Tibial nerve (tissue), 4 donors: ENCODE results near the gene LDHB. TPM values are rescaled to one million over a fixed set of nuclear protein-coding genes. Genes with fewer than 3 reads are reported as not detected.
"Not testable (repeated sequence)": the region's sequence is repeated elsewhere in the genome, so short reads cannot be mapped to it uniquely, and the experiment has no call there.

Source experiments
- DNase-seq, 2 donors: peaks; one replicate each; pipeline ENCODE4 v3.0.0-alpha.2; 2019; ENCODE audit warnings: low spot score in 2 of 2
- H3K27ac ChIP-seq, 4 donors: fragments of 200-600 bp; sonication (generic) in 3 of 4; one replicate each; pipeline ENCODE4 v1.5.1; 2017 to 2019; ENCODE audit warnings: mild to moderate bottlenecking in 1 of 4
- H3K27me3 ChIP-seq, 2 donors: fragments of 200-600 bp; sonication (generic) in 1 of 2; one replicate each; pipeline versions ENCODE4 v1.5.1 to v1.6.0; 2017 to 2019
- H3K36me3 ChIP-seq, 3 donors: fragments of 200-600 bp; sonication (generic); one replicate each; pipeline ENCODE4 v1.5.1; 2018 to 2019
- H3K4me1 ChIP-seq, 4 donors: fragments of 200-600 bp; sonication (generic) in 3 of 4; one replicate each; pipeline ENCODE4 v1.5.1; 2017 to 2019
- H3K4me3 ChIP-seq, 4 donors: fragments of 200-600 bp; sonication (generic) in 3 of 4; one replicate each; pipeline ENCODE4 v1.5.1; 2017 to 2019; ENCODE audit warnings: mild to moderate bottlenecking in 1 of 4, moderate library complexity in 1 of 4
- H3K9me3 ChIP-seq, 4 donors: fragments of 200-600 bp; sonication (generic) in 3 of 4; one replicate each; pipeline ENCODE4 v1.5.1; 2017 to 2019
- CTCF ChIP-seq, 5 experiments: fragments of 200-600 bp in 3 of 5; fragments of 450-650 bp in 2 of 5; sonication (generic) in 3 of 5; IDR thresholded peaks; one replicate each; pipeline ENCODE4 v1.5.1; 2016 to 2019; ENCODE audit warnings: antibody characterized with exemption in 5 of 5, mild to moderate bottlenecking in 3 of 5, moderate library complexity in 2 of 5
- EP300 ChIP-seq, 2 donors: sonication (generic); formaldehyde crosslinking; IDR thresholded peaks; one replicate each; pipeline ENCODE4 v1.6.1; 2017; ENCODE audit warnings: antibody characterized with exemption in 2 of 2, mild to moderate bottlenecking in 1 of 2
- POLR2A ChIP-seq, 2 donors: fragments of 450-650 bp; IDR thresholded peaks; one replicate each; pipeline ENCODE4 v1.6.1; 2017; ENCODE audit warnings: antibody characterized with exemption in 2 of 2, mild to moderate bottlenecking in 2 of 2, moderate library complexity in 2 of 2
- WGBS, 2 donors: methylation state at CpG; one replicate each; pipeline ENCODE4 v1.1.5; 2018; 5-methylcytosine and 5-hydroxymethylcytosine counted together
- total RNA-seq, 4 donors: library from RNA; depleted of rRNA; stranded (reverse); fragments of >200 nt; gene quantifications; one replicate each; pipeline ENCODE4 v1.1.0, GENCODE V29; 2016

LDHB gene
- total RNA-seq, 4 donors from 2014 or later = 214 to 283 (median 247) TPM

GRCh38 chr12:21675096-21675495 lies 17.5 kb upstream of the LDHB start:
- no peaks in the 10 kb centered on the region for H3K9me3 ChIP-seq
- 81 to 82% methylated on average over 5 of the region's 5 CpGs for WGBS, 2 donors
- no peaks in the 10 kb centered on the region for H3K36me3 ChIP-seq
- H3K27ac ChIP-seq = no peak overlapping the region
- TF ChIP-seq POLR2A (IDR thresholded peaks at IDR 0.05) (no peak), CTCF (IDR thresholded peaks at IDR 0.05) (no peak), EP300 (IDR thresholded peaks at IDR 0.05) (no peak)
- DNase-seq = no peak
- H3K4me1 ChIP-seq = no peaks in the 10 kb centered on the region
- no peak overlapping the region for H3K4me3 ChIP-seq
- H3K27me3 ChIP-seq = no peaks in the 10 kb centered on the region

DNA sequence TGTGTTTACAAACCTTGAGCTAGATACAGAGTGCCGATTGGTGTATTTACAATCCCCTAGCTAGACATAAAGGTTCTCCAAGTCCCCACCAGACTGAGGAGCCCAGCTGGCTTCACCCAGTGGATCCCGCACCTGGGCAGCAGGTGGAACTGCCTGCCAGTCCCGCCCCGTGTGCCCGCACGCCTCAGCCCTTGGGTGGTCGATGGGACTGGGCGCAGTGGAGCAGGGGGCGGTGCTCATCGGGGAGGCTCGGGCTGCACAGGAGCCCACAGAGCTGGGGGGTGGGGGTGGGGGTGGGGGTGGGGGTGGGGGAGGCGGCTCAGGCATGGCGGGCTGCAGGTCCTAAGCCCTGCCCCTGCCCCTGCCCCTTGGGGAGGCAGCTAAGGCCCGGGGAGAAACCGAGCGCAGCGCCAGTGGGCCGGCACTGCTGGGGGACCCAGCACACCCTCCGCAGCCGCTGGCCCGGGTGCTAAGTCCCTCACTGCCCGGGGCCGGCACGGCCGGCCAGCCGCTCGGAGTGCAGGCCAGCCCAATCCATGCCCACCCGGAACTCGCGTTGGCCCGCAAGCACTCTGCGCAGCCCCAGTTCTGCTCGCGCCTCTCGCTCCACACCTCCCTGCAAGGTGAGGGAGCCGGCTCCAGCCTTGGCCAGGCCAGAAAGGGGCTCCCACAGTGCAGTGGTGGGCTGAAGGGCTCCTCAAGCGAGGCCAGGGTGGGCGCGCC lies 16.3 kb upstream of the LDHB start:
- not testable (repeated sequence) for H3K9me3 ChIP-seq, H3K4me1 ChIP-seq, DNase-seq, H3K4me3 ChIP-seq, H3K27me3 ChIP-seq, H3K27ac ChIP-seq, H3K36me3 ChIP-seq
- WGBS, 2 donors = 93 to 95% methylated on average over 21 to 22 of the region's 39 CpGs

- no peak for DNase-seq
- Histone ChIP-seq H3K27me3 (no peaks in the 10 kb centered on the region), H3K36me3 (no peaks in the 10 kb centered on the region), H3K4me3 (no peak overlapping the region), H3K27ac (no peak overlapping the region), H3K9me3 (no peaks in the 10 kb centered on the region), H3K4me1 (no peaks in the 10 kb centered on the region)
- WGBS, 2 donors = 36 to 48% methylated on average over 1 of the region's 1 CpG
- no peak for TF ChIP-seq CTCF (IDR thresholded peaks at IDR 0.05)
- TF ChIP-seq EP300 (IDR thresholded peaks at IDR 0.05) = no peak
- no peak for TF ChIP-seq POLR2A (IDR thresholded peaks at IDR 0.05)
These were observed 14.5 kb upstream of the LDHB start for GRCh38 chr12:21672146-21672545.

GRCh38 chr12:21666722-21667121 lies 9.1 kb upstream of the LDHB start:
- Histone ChIP-seq H3K27ac (no peak overlapping the region), H3K4me1 (no peaks in the 10 kb centered on the region), H3K36me3 (no peaks in the 10 kb centered on the region), H3K4me3 (no peak overlapping the region), H3K27me3 (no peaks in the 10 kb centered on the region), H3K9me3 (no peaks in the 10 kb centered on the region)
- TF ChIP-seq EP300 (IDR thresholded peaks at IDR 0.05) = no peak
- WGBS, 2 donors = 44 to 46% methylated on average over 4 of the region's 4 CpGs
- no peak for DNase-seq

GRCh38 chr12:21665816-21666215 lies 8.2 kb upstream of the LDHB start:
- no peak for TF ChIP-seq EP300 (IDR thresholded peaks at IDR 0.05)
- no peak for TF ChIP-seq CTCF (IDR thresholded peaks at IDR 0.05)
- no peak for TF ChIP-seq POLR2A (IDR thresholded peaks at IDR 0.05)
- no peak overlapping the region for H3K4me3 ChIP-seq
- WGBS, 2 donors = 86 to 89% methylated on average over 7 of the region's 7 CpGs
- H3K27ac ChIP-seq = no peak overlapping the region
- H3K9me3 ChIP-seq = no peaks in the 10 kb centered on the region
- no peaks in the 10 kb centered on the region for H3K4me1 ChIP-seq
- no peak for DNase-seq
- no peaks in the 10 kb centered on the region for H3K36me3 ChIP-seq
- H3K27me3 ChIP-seq = no peaks in the 10 kb centered on the region

GRCh38 chr12:21662122-21662792 lies 4.6 kb upstream of the LDHB start:
- no peaks in the 10 kb centered on the region for H3K36me3 ChIP-seq
- no peaks in the 10 kb centered on the region for H3K9me3 ChIP-seq
- no peaks in the 10 kb centered on the region for H3K4me1 ChIP-seq
- no peaks in the 10 kb centered on the region for H3K27me3 ChIP-seq
- no peak overlapping the region for H3K4me3 ChIP-seq
- no peak for DNase-seq
- TF ChIP-seq POLR2A (IDR thresholded peaks at IDR 0.05) = no peak
- WGBS, 2 donors = 92 to 93% methylated on average over 27 of the region's 27 CpGs
- H3K27ac ChIP-seq = no peak overlapping the region

GRCh38 chr12:21661396-21662093 lies 3.9 kb upstream of the LDHB start:
- not testable (repeated sequence) for H3K27me3 ChIP-seq, H3K27ac ChIP-seq, DNase-seq, H3K9me3 ChIP-seq, H3K4me3 ChIP-seq, H3K4me1 ChIP-seq, H3K36me3 ChIP-seq
- WGBS, 2 donors = 96 to 98% methylated on average over 18 to 44 of the region's 44 CpGs
